ENCODE data around the gene TRIM67.

GRCh38 chr1:231209531-231209930, 47.7 kb downstream of the TRIM67 start:
- no peak for TF ChIP-seq MXI1 (conservative IDR thresholded peaks at IDR 0.05; ENCODE audit: poor library complexity, severe bottlenecking)
- no peak for TF ChIP-seq RAD21 (conservative IDR thresholded peaks at IDR 0.05)
- TF ChIP-seq CTCF (IDR thresholded peaks at IDR 0.05; ENCODE audit: poor library complexity, severe bottlenecking): no peak
- no peak for TF ChIP-seq EZH2 (IDR thresholded peaks at IDR 0.05; ENCODE audit: borderline replicate concordance, insufficient read depth, low read length, poor library complexity, severe bottlenecking)
- no peak for TF ChIP-seq EP300 (conservative IDR thresholded peaks at IDR 0.05; ENCODE audit: poor library complexity, severe bottlenecking)

Measured in neural cell (in vitro differentiated cells).